ENCODE results near the gene SUGP2. TPM values are rescaled to one million over a fixed set of nuclear protein-coding genes. Genes with fewer than 3 reads are reported as not detected.

SUGP2 gene
- total and polyA plus RNA-seq, 9 of the 15 experiments (the other 6 are each of a cell fraction or from before 2014, with no cell fraction given) = 13.1 to 101 (median 63.1) TPM

DNA sequence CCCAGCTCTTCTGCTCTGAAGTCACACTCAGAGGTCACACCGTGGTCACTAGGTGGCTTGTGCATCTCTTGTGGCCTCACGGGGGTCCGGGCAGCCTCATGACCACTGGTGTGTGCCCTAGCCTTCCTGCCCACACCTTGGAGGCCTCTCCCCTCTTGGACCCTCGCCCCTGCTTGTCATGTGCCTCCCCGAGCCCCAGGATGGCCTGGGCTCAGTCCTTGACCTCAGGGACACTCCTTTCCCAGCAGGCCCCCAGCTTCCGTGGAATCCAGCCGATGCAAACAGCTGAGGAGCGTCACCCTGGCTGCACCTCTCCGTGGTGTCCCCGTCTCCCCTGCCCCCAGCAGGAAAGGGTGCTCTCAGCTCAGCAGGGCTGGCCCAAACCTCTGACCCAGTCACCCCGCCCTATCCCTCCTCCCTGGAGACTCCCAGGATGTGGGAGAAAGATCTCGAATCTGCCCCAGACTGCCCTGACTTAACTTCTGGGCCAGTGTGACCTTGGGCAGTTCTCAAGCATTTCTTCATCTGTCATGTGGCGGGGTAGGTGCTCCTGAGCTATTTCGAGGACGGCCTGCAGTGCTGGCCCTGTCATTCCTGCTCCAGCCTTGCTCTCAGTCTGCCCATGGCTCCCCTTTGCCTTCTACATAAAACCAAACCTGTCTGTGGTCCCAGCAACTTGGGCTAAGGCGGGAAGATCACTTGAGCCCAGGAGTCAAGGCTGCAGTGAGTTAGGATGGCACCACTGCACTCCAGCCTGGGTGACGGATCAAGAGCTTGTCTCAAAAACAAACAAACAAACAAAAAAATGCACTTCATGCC is 25.9 kb upstream of the SUGP2 start (continued):
- TF ChIP-seq, protein P1, sequence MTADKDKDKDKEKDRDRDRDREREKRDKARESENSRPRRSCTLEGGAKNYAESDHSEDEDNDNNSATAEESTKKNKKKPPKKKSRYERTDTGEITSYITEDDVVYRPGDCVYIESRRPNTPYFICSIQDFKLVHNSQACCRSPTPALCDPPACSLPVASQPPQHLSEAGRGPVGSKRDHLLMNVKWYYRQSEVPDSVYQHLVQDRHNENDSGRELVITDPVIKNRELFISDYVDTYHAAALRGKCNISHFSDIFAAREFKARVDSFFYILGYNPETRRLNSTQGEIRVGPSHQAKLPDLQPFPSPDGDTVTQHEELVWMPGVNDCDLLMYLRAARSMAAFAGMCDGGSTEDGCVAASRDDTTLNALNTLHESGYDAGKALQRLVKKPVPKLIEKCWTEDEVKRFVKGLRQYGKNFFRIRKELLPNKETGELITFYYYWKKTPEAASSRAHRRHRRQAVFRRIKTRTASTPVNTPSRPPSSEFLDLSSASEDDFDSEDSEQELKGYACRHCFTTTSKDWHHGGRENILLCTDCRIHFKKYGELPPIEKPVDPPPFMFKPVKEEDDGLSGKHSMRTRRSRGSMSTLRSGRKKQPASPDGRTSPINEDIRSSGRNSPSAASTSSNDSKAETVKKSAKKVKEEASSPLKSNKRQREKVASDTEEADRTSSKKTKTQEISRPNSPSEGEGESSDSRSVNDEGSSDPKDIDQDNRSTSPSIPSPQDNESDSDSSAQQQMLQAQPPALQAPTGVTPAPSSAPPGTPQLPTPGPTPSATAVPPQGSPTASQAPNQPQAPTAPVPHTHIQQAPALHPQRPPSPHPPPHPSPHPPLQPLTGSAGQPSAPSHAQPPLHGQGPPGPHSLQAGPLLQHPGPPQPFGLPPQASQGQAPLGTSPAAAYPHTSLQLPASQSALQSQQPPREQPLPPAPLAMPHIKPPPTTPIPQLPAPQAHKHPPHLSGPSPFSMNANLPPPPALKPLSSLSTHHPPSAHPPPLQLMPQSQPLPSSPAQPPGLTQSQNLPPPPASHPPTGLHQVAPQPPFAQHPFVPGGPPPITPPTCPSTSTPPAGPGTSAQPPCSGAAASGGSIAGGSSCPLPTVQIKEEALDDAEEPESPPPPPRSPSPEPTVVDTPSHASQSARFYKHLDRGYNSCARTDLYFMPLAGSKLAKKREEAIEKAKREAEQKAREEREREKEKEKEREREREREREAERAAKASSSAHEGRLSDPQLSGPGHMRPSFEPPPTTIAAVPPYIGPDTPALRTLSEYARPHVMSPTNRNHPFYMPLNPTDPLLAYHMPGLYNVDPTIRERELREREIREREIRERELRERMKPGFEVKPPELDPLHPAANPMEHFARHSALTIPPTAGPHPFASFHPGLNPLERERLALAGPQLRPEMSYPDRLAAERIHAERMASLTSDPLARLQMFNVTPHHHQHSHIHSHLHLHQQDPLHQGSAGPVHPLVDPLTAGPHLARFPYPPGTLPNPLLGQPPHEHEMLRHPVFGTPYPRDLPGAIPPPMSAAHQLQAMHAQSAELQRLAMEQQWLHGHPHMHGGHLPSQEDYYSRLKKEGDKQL (CRISPR knock-in tag; IDR thresholded peaks at IDR 0.05; ENCODE audit: borderline replicate concordance) = no peak
- TF ChIP-seq SMAD4 (CRISPR knock-in tag; conservative IDR thresholded peaks at IDR 0.05) (peak; percentile 93), E2F8 (IDR thresholded peaks at IDR 0.05; ENCODE audit: low read depth, partially characterized antibody) (no peak), ARID3B (CRISPR knock-in tag; IDR thresholded peaks at IDR 0.05; ENCODE audit: borderline replicate concordance) (0 out of 2 replicates have a peak, but pooled peaks have one; percentile 61), ZBTB9 (CRISPR knock-in tag; IDR thresholded peaks at IDR 0.05) (peak; percentile 27; the same call in 1 of the 2 replicates), BACH1 (tag; IDR thresholded peaks at IDR 0.05) (0 out of 2 replicates have a peak, but pooled peaks have one; percentile 1), TBL1XR1 (IDR thresholded peaks at IDR 0.05; ENCODE audit: low read length in 2 of 2) (peak in 1 of 2 experiments; percentile 71; a peak in 2 of 4 replicates), ETS1 (conservative IDR thresholded peaks at IDR 0.05; ENCODE audit: control insufficient read depth, low read depth, low read length) (0 out of 2 replicates have a peak, but pooled peaks have one; percentile 28)
- TF ChIP-seq, protein P2, sequence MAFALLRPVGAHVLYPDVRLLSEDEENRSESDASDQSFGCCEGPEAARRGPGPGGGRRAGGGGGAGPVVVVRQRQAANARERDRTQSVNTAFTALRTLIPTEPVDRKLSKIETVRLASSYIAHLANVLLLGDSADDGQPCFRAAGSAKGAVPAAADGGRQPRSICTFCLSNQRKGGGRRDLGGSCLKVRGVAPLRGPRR (CRISPR knock-in tag; IDR thresholded peaks at IDR 0.05) = peak; percentile 62; the same call in 1 of the 2 replicates

Data from K562 (cell line).